Activated CD4-positive, alpha-beta memory T cell treated with anti-CD3 and anti-CD28 coated beads for 36 hours (primary cell): ENCODE measurements around the gene PRELID1. TPM values are rescaled to one million over a fixed set of nuclear protein-coding genes. Genes with fewer than 3 reads are reported as not detected.

Experiments
- CTCF ChIA-PET: fragments of 350-600 bp; sonication (Branson Sonifier 250); formaldehyde crosslinking; loops from one replicate; lab custom pipeline; 2021; ENCODE audit warnings: antibody characterized with exemption, inconsistent platforms; lab: Charles Lee
- POLR2A ChIA-PET: fragments of 350-600 bp; sonication (Branson Sonifier 250); formaldehyde crosslinking; loops from one replicate; lab custom pipeline; 2021; ENCODE audit warnings: antibody characterized with exemption; lab: Charles Lee
- DNase-seq: peaks from one replicate; pipeline ENCODE4 v3.0.0-alpha.2; 2020
- H3K27ac Mint-ChIP-seq: one replicate; pipeline ENCODE4 v1.8.0; 2021; ENCODE audit warnings: mixed read lengths
- H3K27me3 Mint-ChIP-seq: one replicate; pipeline ENCODE4 v1.8.0; 2021; ENCODE audit warnings: mixed read lengths
- H3K36me3 Mint-ChIP-seq: one replicate; pipeline ENCODE4 v1.8.0; 2021; ENCODE audit warnings: mixed read lengths
- H3K4me1 Mint-ChIP-seq: one replicate; pipeline ENCODE4 v1.8.0; 2021; ENCODE audit warnings: low read depth, mixed read lengths
- H3K4me3 Mint-ChIP-seq: one replicate; pipeline ENCODE4 v1.8.0; 2021; ENCODE audit warnings: mild to moderate bottlenecking, mixed read lengths
- H3K9me3 Mint-ChIP-seq: one replicate; pipeline ENCODE4 v1.8.0; 2021; ENCODE audit warnings: mixed read lengths
- intact Hi-C: fragments of 100-400 bp; cut with micrococcal nuclease; formaldehyde crosslinking; loops from one replicate; pipeline ENCODE4 v1.15.1; 2023
- total RNA-seq, 2 experiments: library from RNA; stranded (reverse); gene quantifications; one replicate each; pipeline ENCODE4 v1.2.3, GENCODE V29; 2021

PRELID1 gene
- total RNA-seq, 2 experiments from 2014 or later, result 247 to 248 TPM

DNA sequence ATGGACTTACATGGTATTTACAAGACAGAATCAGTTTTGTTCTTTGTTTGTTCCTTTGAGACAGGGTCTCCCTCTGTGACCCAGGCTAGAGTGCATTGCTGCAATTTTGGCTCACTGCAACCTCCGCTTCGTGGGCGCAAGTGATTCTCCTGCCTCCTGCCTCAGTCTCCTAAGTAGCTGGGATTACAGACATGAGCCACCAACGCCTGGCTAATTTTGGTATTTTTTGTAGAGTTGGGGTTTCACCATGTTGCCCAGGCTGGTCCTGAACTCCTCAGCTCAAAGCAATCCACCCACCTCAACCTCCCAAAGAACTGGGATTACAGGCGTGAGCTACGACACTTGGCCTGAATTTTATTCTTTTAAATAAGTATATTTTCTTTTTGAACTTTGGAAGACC is 27.7 kb upstream of the PRELID1 start:
- intact Hi-C loops, result no loop called here
- ChIA-PET POLR2A (interaction anchor here (0.6 kb wide), 1 partner anchor 31 kb away, joined by 3 read pairs; no protein-coding TSS in a partner anchor), CTCF (no interaction called here)
- Mint-ChIP-seq H3K4me3 (no peak overlapping the region), H3K27ac (no peak overlapping the region), H3K36me3 (peaks cover 34% of the 10 kb centered on the region), H3K27me3 (no peaks in the 10 kb centered on the region), H3K4me1 (peaks cover 7% of the 10 kb centered on the region), H3K9me3 (no peaks in the 10 kb centered on the region)
- DNase-seq, result no peak

- peak overlapping the region; percentile 78 for H3K27ac Mint-ChIP-seq
- POLR2A ChIA-PET, result interaction anchor here (0.6 kb wide), 1 partner anchor 1546 kb away, joined by 4 read pairs; no protein-coding TSS in a partner anchor
- no peak for DNase-seq
- intact Hi-C loops, result no loop called here
- peaks cover 32% of the 10 kb centered on the region for H3K36me3 Mint-ChIP-seq
- peaks cover 7% of the 10 kb centered on the region for H3K4me1 Mint-ChIP-seq
- H3K9me3 Mint-ChIP-seq, result no peaks in the 10 kb centered on the region
- CTCF ChIA-PET, result interaction anchor here (0.6 to 1.7 kb wide), 2 partner anchors 162 to 163 kb away, joined by 4 to 6 read pairs; no protein-coding TSS in a partner anchor
- H3K4me3 Mint-ChIP-seq, result no peak overlapping the region
- H3K27me3 Mint-ChIP-seq, result no peaks in the 10 kb centered on the region
These were observed 26.7 kb upstream of the PRELID1 start for GRCh38 chr5:177276886-177277285.

DNA sequence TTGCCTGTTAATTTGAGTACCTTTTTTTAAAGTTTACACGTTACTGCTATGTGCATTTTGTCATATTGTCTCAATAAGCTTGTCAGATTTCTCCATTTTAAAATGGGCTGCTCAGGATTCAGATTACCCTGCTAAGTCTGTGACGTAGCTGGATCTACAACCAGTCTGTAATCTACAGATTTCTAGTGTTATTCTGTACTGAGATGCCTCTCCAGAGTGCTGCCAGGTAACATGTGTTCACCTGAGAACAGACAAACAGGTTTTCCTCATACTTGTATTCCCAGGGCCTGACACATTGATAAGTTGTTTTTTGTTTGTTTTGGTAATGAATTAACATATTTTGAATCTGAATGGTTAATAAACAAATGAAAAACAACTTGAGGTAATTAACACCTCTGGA is 15.4 kb upstream of the PRELID1 start:
- H3K4me3 Mint-ChIP-seq, result no peak overlapping the region
- ChIA-PET POLR2A (no interaction called here), CTCF (interaction anchor here (0.7 kb wide), 1 partner anchor 11 kb away, joined by 3 read pairs; no protein-coding TSS in a partner anchor)
- H3K9me3 Mint-ChIP-seq, result no peaks in the 10 kb centered on the region
- H3K36me3 Mint-ChIP-seq, result peaks cover 36% of the 10 kb centered on the region
- no peaks in the 10 kb centered on the region for H3K27me3 Mint-ChIP-seq
- no peak overlapping the region for H3K27ac Mint-ChIP-seq
- H3K4me1 Mint-ChIP-seq, result no peaks in the 10 kb centered on the region
- intact Hi-C loops, result no loop called here
- DNase-seq, result no peak

- DNase-seq, result no peak
- no peaks in the 10 kb centered on the region for H3K27me3 Mint-ChIP-seq
- POLR2A ChIA-PET, result no interaction called here
- H3K36me3 Mint-ChIP-seq, result peaks cover 31% of the 10 kb centered on the region
- H3K9me3 Mint-ChIP-seq, result no peaks in the 10 kb centered on the region
- H3K4me1 Mint-ChIP-seq, result peaks cover 9% of the 10 kb centered on the region
- H3K4me3 Mint-ChIP-seq, result no peak overlapping the region
- CTCF ChIA-PET, result no interaction called here
- H3K27ac Mint-ChIP-seq, result no peak overlapping the region
- intact Hi-C loops, result no loop called here
These were observed 12.6 kb upstream of the PRELID1 start for GRCh38 chr5:177290816-177291596.

DNA sequence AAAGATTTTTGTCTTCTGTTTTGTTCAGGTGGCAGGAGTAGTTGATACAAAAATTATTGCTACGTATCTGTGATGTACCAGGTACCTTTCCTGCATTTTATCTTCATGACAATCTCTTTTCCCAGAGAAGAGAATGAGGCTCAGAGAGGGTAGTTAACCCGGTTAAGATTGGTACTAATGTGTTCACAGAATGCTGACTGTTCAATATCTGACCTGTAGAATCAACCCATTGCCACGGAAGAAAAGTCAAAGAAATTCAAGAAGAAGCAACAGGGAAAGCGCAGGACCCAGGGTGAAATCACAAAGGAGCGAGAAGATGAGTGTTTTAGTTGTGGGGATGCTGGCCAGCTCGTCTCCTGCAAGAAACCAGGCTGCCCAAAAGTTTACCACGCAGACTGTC is 11.9 kb upstream of the PRELID1 start:
- intact Hi-C loops, result no loop called here
- H3K27ac Mint-ChIP-seq, result no peak overlapping the region
- H3K9me3 Mint-ChIP-seq, result no peaks in the 10 kb centered on the region
- peaks cover 16% of the 10 kb centered on the region for H3K4me1 Mint-ChIP-seq
- H3K36me3 Mint-ChIP-seq, result peaks cover 35% of the 10 kb centered on the region
- H3K27me3 Mint-ChIP-seq, result no peaks in the 10 kb centered on the region
- CTCF ChIA-PET, result no interaction called here
- no peak for DNase-seq
- POLR2A ChIA-PET, result interaction anchor here (0.6 kb wide), 1 partner anchor 636 kb away, joined by 6 read pairs; no protein-coding TSS in a partner anchor
- no peak overlapping the region for H3K4me3 Mint-ChIP-seq

GRCh38 chr5:177293819-177294581 is 9.6 kb upstream of the PRELID1 start:
- Mint-ChIP-seq H3K4me3 (no peak overlapping the region), H3K36me3 (peaks cover 35% of the 10 kb centered on the region), H3K9me3 (no peaks in the 10 kb centered on the region), H3K27me3 (no peaks in the 10 kb centered on the region), H3K27ac (no peak overlapping the region), H3K4me1 (peaks cover 20% of the 10 kb centered on the region)
- ChIA-PET CTCF (interaction anchor here (0.8 to 1.3 kb wide), 3 partner anchors 9 to 16 kb away, joined by 3 to 4 read pairs (median 4); partner anchors contain the start of genes PRELID1 and RAB24), POLR2A (no interaction called here)
- intact Hi-C loops, result no loop called here
- no peak for DNase-seq

GRCh38 chr5:177294632-177295031 is 9.0 kb upstream of the PRELID1 start:
- intact Hi-C loops, result no loop called here
- ChIA-PET POLR2A (no interaction called here), CTCF (interaction anchor here (0.8 to 1.3 kb wide), 2 partner anchors 9 to 14 kb away, joined by 3 to 4 read pairs; partner anchors contain the start of genes PRELID1 and RAB24)
- Mint-ChIP-seq H3K27ac (no peak overlapping the region), H3K9me3 (no peaks in the 10 kb centered on the region), H3K4me3 (no peak overlapping the region), H3K36me3 (peaks cover 31% of the 10 kb centered on the region), H3K4me1 (peaks cover 22% of the 10 kb centered on the region), H3K27me3 (no peaks in the 10 kb centered on the region)
- DNase-seq, result no peak

GRCh38 chr5:177295924-177296323 is 7.7 kb upstream of the PRELID1 start:
- Mint-ChIP-seq H3K4me3 (no peak overlapping the region), H3K9me3 (no peaks in the 10 kb centered on the region), H3K4me1 (peaks cover 33% of the 10 kb centered on the region), H3K36me3 (peaks cover 31% of the 10 kb centered on the region), H3K27me3 (no peaks in the 10 kb centered on the region), H3K27ac (peak overlapping the region; percentile 23)
- DNase-seq, result no peak
- ChIA-PET CTCF (interaction anchor here (1.1 to 4.6 kb wide), 3 partner anchors 14 to 182 kb away, joined by 3 to 28 read pairs (median 24); partner anchors contain the start of gene MXD3), POLR2A (no interaction called here)
- intact Hi-C loops, result no loop called here

- DNase-seq, result no peak
- Mint-ChIP-seq H3K27ac (peak overlapping the region; percentile 23), H3K4me3 (no peak overlapping the region), H3K9me3 (no peaks in the 10 kb centered on the region), H3K36me3 (peaks cover 33% of the 10 kb centered on the region), H3K4me1 (peaks cover 40% of the 10 kb centered on the region), H3K27me3 (no peaks in the 10 kb centered on the region)
- CTCF ChIA-PET, result interaction anchor here (1.1 to 4.6 kb wide), 3 partner anchors 13 to 183 kb away, joined by 3 to 28 read pairs (median 24); partner anchors contain the start of gene MXD3
- intact Hi-C loops, result no loop called here
- POLR2A ChIA-PET, result no interaction called here
These were observed 7.0 kb upstream of the PRELID1 start for GRCh38 chr5:177296581-177296980.

GRCh38 chr5:177297922-177298321 is 5.7 kb upstream of the PRELID1 start:
- ChIA-PET CTCF (interaction anchor here (1.2 to 4.6 kb wide), 4 partner anchors 10 to 184 kb away, joined by 3 to 28 read pairs (median 14); partner anchors contain the start of gene MXD3), POLR2A (no interaction called here)
- Mint-ChIP-seq H3K27ac (no peak overlapping the region), H3K9me3 (no peaks in the 10 kb centered on the region), H3K27me3 (no peaks in the 10 kb centered on the region), H3K4me3 (no peak overlapping the region), H3K4me1 (peaks cover 50% of the 10 kb centered on the region), H3K36me3 (peaks cover 20% of the 10 kb centered on the region)
- intact Hi-C loops, result no loop called here
- DNase-seq, result no peak

- Mint-ChIP-seq H3K4me1 (peaks cover 53% of the 10 kb centered on the region), H3K36me3 (peaks cover 21% of the 10 kb centered on the region), H3K27me3 (no peaks in the 10 kb centered on the region), H3K4me3 (no peak overlapping the region), H3K27ac (peak overlapping the region; percentile 46), H3K9me3 (no peaks in the 10 kb centered on the region)
- intact Hi-C loops, result loop anchor here (5.0 kb wide), 1 partner anchor 167 kb away; the partner anchor contains the start of gene NSD1
- no peak for DNase-seq
- ChIA-PET CTCF (interaction anchor here (4.6 kb wide), 2 partner anchors 10 to 186 kb away, joined by 24 to 28 read pairs; partner anchors contain the start of gene MXD3), POLR2A (no interaction called here)
These were observed 3.9 kb upstream of the PRELID1 start for GRCh38 chr5:177299697-177300096.
